ENCODE results near the gene PDHX. TPM values are rescaled to one million over a fixed set of nuclear protein-coding genes. Genes with fewer than 3 reads are reported as not detected.

The PDHX gene
- total and polyA plus RNA-seq, 10 donors = 9.2 to 32.9 (median 23.7) TPM

DNA sequence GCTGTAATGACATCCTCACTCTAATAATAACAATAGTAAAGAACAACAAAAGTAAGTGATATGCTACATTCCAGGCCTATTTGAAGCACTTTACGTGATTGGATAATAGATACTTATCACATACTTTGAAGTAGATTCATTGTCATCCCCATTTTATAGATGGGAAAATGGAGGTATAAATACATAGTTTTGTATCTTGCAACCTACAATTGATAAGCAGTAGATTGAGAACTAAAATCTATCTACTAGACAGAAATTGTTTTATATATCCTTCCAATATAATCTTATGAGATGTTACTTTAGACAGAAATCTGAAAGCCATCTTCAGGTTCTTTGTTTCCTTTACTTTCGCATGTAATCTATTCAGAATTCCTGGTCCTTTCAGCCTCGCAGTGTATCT lies 118.0 kb downstream of the PDHX start:
- WGBS, 5 donors = 93 to 97% (median 95%) methylated on average over 3 of the region's 3 CpGs
- Histone ChIP-seq H3K27me3 (replicated peaks in 1 of 7) (no peaks in the 10 kb centered on the region), H3K4me3 (no peak overlapping the region), H3K36me3 (no peaks in the 10 kb centered on the region), H3K9me3 (no peaks in the 10 kb centered on the region), H3K27ac (no peak overlapping the region), H3K4me1 (peaks cover 4 to 40% (median 21%) of the 10 kb centered on the region in 6 donors)
- intact Hi-C loops (cut with DNase I; ENCODE audit: low total_unique reads) = no loop called here
- no peak for TF ChIP-seq POLR2A (IDR thresholded peaks at IDR 0.05)
- no peak for TF ChIP-seq POLR2AphosphoS5 (IDR thresholded peaks at IDR 0.05)
- TF ChIP-seq, protein P1, sequence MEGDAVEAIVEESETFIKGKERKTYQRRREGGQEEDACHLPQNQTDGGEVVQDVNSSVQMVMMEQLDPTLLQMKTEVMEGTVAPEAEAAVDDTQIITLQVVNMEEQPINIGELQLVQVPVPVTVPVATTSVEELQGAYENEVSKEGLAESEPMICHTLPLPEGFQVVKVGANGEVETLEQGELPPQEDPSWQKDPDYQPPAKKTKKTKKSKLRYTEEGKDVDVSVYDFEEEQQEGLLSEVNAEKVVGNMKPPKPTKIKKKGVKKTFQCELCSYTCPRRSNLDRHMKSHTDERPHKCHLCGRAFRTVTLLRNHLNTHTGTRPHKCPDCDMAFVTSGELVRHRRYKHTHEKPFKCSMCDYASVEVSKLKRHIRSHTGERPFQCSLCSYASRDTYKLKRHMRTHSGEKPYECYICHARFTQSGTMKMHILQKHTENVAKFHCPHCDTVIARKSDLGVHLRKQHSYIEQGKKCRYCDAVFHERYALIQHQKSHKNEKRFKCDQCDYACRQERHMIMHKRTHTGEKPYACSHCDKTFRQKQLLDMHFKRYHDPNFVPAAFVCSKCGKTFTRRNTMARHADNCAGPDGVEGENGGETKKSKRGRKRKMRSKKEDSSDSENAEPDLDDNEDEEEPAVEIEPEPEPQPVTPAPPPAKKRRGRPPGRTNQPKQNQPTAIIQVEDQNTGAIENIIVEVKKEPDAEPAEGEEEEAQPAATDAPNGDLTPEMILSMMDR (IDR thresholded peaks at IDR 0.05 in 8 of 11, conservative IDR thresholded peaks at IDR 0.05 in 3 of 11) = no peak
- no peak for DNase-seq

DNA sequence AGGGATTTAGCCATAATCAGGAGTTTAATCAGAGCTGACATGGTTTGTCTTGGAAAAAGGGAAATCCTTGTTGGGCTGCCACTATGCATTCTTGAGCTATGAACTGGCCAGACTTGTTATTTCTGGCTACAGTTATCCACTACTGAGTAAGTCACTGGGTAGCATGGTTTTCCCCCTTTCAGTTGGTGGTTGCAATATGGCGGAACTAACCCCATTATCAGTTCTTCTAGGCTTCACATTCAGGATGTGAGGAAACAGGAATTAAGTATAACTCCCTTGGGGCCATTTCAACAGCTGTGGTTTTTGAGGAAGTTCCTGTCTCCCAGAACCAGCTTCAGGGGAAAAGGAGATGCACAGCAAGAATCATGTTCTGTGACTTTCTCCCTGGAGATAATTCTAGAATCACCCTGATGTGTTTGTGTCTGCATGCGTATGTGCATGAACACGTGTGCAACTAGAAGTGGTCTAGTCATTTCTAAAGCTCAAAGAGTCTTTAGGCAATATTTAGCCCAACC lies 119.5 kb downstream of the PDHX start:
- TF ChIP-seq POLR2A (IDR thresholded peaks at IDR 0.05) = no peak
- no peak for TF ChIP-seq POLR2AphosphoS5 (IDR thresholded peaks at IDR 0.05)
- TF ChIP-seq, protein P1 (IDR thresholded peaks at IDR 0.05 in 8 of 11, conservative IDR thresholded peaks at IDR 0.05 in 3 of 11) = no peak
- DNase-seq = no peak
- Histone ChIP-seq H3K4me3 (no peak overlapping the region), H3K9me3 (no peaks in the 10 kb centered on the region), H3K36me3 (no peaks in the 10 kb centered on the region), H3K27ac (peak overlapping the region in 4 of 8 donors; percentile 19 to 55 (median 32)), H3K4me1 (peaks cover 0 to 40% (median 11%) of the 10 kb centered on the region in 6 donors), H3K27me3 (replicated peaks in 1 of 7) (no peaks in the 10 kb centered on the region)
- intact Hi-C loops (cut with DNase I; ENCODE audit: low total_unique reads) = no loop called here
- WGBS, 5 donors = 42 to 57% (median 53%) methylated on average over 3 of the region's 3 CpGs

DNA sequence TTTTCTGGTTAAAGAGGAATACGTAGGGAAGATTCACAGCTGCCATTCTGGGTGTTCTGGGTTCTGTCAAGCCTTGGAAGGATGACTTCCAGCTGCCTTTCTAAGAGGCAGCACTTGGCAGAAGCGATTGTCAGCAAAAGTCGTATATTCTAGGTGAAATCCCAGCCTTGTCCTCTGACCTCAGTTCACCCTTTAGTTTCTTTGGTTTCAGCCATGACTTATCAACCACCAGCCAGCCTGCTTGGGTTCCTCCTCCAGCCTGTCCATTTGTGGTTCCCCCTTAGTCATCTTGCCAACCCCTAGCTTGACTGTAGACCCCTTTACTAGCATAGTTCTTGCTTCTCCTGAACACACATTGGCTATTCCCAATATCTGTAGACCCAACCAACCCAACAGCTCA lies 120.2 kb downstream of the PDHX start:
- 36 to 62% (median 51%) methylated on average over 3 of the region's 3 CpGs for WGBS, 5 donors
- peak overlapping the region in 3 of 8 donors; percentile 30 to 55 (median 33) for H3K27ac ChIP-seq
- H3K36me3 ChIP-seq = no peaks in the 10 kb centered on the region
- no peak overlapping the region for H3K4me3 ChIP-seq
- H3K27me3 ChIP-seq (replicated peaks in 1 of 7) = no peaks in the 10 kb centered on the region
- H3K9me3 ChIP-seq = no peaks in the 10 kb centered on the region
- peaks cover 0 to 40% (median 10%) of the 10 kb centered on the region in 6 donors for H3K4me1 ChIP-seq
- intact Hi-C loops (cut with DNase I; ENCODE audit: low total_unique reads) = no loop called here
- no peak for TF ChIP-seq POLR2A (IDR thresholded peaks at IDR 0.05)
- TF ChIP-seq, protein P1 (IDR thresholded peaks at IDR 0.05 in 8 of 11, conservative IDR thresholded peaks at IDR 0.05 in 3 of 11) = no peak
- no peak for DNase-seq

DNA sequence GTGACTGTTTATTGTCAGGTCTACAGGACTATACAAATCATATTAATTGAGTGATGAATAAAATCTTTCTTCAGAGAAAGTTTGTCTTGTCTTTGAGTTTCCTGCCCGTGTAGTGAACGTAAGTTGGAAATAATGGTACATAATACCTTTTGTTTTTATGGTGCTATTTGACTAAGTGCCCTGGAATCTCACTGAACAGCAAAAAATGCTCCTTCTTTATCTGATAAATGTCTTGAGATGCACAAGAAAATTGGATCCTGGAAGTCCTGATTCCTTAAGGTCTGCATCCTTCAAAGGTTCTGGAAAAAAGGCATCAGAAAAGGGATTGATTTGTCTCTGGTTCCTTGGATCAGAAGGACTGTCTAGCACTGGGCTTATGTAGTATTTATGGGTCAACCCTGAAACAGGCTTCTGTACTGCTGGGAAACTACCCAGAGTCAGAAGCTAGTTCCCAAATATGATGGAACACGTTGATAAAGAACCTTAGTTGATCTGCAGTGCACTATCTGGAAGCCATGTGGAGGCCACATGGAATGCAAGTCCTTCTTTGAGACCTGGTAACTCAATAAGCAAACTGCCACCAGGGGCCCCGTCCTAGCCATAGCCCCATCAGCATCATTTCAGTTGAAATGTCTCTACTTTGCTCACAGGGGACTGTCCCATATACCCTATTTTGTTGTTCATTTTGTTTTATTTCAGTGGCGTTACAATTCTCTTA lies 122.0 kb downstream of the PDHX start:
- H3K4me1 ChIP-seq = peaks cover 0 to 56% (median 13%) of the 10 kb centered on the region in 6 donors
- H3K36me3 ChIP-seq = no peaks in the 10 kb centered on the region
- WGBS, 5 donors = 78 to 90% (median 88%) methylated on average over 5 of the region's 5 CpGs
- intact Hi-C loops (cut with DNase I; ENCODE audit: low total_unique reads) = no loop called here
- TF ChIP-seq POLR2A (IDR thresholded peaks at IDR 0.05) = no peak
- TF ChIP-seq, protein P1 (IDR thresholded peaks at IDR 0.05 in 8 of 11, conservative IDR thresholded peaks at IDR 0.05 in 3 of 11) = no peak
- TF ChIP-seq POLR2AphosphoS5 (IDR thresholded peaks at IDR 0.05) = no peak
- no peaks in the 10 kb centered on the region for H3K27me3 ChIP-seq (replicated peaks in 1 of 7)
- no peak overlapping the region for H3K4me3 ChIP-seq
- no peak overlapping the region for H3K27ac ChIP-seq
- no peaks in the 10 kb centered on the region for H3K9me3 ChIP-seq
- DNase-seq = no peak
